ENCODE data around the gene FGF11.

GRCh38 chr17:7490144-7490543 lies 50.8 kb downstream of the FGF11 start:
- no peak for TF ChIP-seq JUND (IDR thresholded peaks at IDR 0.05)
- no peak for TF ChIP-seq NFIC (IDR thresholded peaks at IDR 0.05; ENCODE audit: borderline replicate concordance)
- no peak for TF ChIP-seq MAX (IDR thresholded peaks at IDR 0.05; ENCODE audit: low read depth)
- TF ChIP-seq RFX5 (IDR thresholded peaks at IDR 0.05; ENCODE audit: low read length), result no peak
- no peak for TF ChIP-seq EP300 (IDR thresholded peaks at IDR 0.05; ENCODE audit: borderline replicate concordance in 1 of 2, low read depth in 1 of 2, low read length in 1 of 2)

All from SK-N-SH (cell line).